ENCODE results near the gene PDE8A. TPM values are rescaled to one million over a fixed set of nuclear protein-coding genes. Genes with fewer than 3 reads are reported as not detected.

Gene PDE8A
- total and polyA plus RNA-seq, 2 of the 13 experiments (the other 11 are each of a cell fraction or from before 2014, with no cell fraction given): 26.3 to 48.5 TPM

DNA sequence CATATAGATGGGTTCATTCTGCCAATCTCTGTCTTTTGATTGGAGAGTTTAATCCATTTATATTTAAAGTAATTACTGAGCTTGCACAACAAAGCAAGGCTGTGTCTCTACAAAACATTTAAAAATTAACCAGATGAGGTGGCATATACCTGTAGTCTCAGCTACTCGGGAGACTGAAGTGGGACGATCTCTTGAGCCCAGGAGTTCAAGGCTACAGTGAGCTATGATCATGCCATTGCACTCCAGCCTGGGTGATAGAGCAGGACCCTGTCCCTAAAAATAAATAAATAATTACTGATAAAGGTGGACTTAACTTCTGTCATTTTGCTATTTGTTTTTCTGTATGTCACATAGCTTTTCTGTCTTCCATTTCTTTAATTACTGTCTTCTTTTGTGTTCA, 78.1 kb downstream of the PDE8A start (continued):
- TF ChIP-seq, protein P1, sequence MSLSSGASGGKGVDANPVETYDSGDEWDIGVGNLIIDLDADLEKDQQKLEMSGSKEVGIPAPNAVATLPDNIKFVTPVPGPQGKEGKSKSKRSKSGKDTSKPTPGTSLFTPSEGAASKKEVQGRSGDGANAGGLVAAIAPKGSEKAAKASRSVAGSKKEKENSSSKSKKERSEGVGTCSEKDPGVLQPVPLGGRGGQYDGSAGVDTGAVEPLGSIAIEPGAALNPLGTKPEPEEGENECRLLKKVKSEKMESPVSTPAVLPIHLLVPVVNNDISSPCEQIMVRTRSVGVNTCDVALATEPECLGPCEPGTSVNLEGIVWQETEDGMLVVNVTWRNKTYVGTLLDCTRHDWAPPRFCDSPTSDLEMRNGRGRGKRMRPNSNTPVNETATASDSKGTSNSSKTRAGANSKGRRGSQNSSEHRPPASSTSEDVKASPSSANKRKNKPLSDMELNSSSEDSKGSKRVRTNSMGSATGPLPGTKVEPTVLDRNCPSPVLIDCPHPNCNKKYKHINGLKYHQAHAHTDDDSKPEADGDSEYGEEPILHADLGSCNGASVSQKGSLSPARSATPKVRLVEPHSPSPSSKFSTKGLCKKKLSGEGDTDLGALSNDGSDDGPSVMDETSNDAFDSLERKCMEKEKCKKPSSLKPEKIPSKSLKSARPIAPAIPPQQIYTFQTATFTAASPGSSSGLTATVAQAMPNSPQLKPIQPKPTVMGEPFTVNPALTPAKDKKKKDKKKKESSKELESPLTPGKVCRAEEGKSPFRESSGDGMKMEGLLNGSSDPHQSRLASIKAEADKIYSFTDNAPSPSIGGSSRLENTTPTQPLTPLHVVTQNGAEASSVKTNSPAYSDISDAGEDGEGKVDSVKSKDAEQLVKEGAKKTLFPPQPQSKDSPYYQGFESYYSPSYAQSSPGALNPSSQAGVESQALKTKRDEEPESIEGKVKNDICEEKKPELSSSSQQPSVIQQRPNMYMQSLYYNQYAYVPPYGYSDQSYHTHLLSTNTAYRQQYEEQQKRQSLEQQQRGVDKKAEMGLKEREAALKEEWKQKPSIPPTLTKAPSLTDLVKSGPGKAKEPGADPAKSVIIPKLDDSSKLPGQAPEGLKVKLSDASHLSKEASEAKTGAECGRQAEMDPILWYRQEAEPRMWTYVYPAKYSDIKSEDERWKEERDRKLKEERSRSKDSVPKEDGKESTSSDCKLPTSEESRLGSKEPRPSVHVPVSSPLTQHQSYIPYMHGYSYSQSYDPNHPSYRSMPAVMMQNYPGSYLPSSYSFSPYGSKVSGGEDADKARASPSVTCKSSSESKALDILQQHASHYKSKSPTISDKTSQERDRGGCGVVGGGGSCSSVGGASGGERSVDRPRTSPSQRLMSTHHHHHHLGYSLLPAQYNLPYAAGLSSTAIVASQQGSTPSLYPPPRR (CRISPR knock-in tag; IDR thresholded peaks at IDR 0.05; ENCODE audit: borderline replicate concordance): 0 out of 2 replicates have a peak, but pooled peaks have one; percentile 26
- TF ChIP-seq SOX6 (IDR thresholded peaks at IDR 0.05): no peak
- TF ChIP-seq SOX6 (CRISPR knock-in tag; IDR thresholded peaks at IDR 0.05): peak; percentile 37; the same call in 1 of the 2 replicates
- TF ChIP-seq ZNF17 (CRISPR knock-in tag; IDR thresholded peaks at IDR 0.05): no peak
- TF ChIP-seq ZNF3 (CRISPR knock-in tag; IDR thresholded peaks at IDR 0.05): no peak
- TF ChIP-seq, protein P2, sequence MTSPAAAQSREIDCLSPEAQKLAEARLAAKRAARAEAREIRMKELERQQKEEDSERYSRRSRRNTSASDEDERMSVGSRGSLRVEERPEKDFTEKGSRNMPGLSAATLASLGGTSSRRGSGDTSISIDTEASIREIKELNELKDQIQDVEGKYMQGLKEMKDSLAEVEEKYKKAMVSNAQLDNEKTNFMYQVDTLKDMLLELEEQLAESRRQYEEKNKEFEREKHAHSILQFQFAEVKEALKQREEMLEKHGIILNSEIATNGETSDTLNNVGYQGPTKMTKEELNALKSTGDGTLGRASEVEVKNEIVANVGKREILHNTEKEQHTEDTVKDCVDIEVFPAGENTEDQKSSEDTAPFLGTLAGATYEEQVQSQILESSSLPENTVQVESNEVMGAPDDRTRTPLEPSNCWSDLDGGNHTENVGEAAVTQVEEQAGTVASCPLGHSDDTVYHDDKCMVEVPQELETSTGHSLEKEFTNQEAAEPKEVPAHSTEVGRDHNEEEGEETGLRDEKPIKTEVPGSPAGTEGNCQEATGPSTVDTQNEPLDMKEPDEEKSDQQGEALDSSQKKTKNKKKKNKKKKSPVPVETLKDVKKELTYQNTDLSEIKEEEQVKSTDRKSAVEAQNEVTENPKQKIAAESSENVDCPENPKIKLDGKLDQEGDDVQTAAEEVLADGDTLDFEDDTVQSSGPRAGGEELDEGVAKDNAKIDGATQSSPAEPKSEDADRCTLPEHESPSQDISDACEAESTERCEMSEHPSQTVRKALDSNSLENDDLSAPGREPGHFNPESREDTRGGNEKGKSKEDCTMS (CRISPR knock-in tag; conservative IDR thresholded peaks at IDR 0.05): no peak
- peak; percentile 26; the same call in 1 of the 2 replicates for TF ChIP-seq SALL1 (CRISPR knock-in tag; IDR thresholded peaks at IDR 0.05)
